ENCODE measurements around the gene PARP12.

GRCh38 chr7:140062118-140062527, 628 bp downstream of the PARP12 start:
- TF ChIP-seq REST (IDR thresholded peaks at IDR 0.05; ENCODE audit: low read depth) (no peak), FOXM1 (IDR thresholded peaks at IDR 0.05; ENCODE audit: borderline replicate concordance, low read depth) (no peak), RAD21 (IDR thresholded peaks at IDR 0.05; ENCODE audit: low read depth) (no peak), YY1 (IDR thresholded peaks at IDR 0.05; ENCODE audit: low read depth) (no peak), TAF1 (IDR thresholded peaks at IDR 0.05; ENCODE audit: low read depth) (no peak), ZBTB7A (IDR thresholded peaks at IDR 0.05; ENCODE audit: low read depth) (no peak)
